Measurements from ENCODE around the gene SLC50A1.

SLC50A1 gene, protein sequence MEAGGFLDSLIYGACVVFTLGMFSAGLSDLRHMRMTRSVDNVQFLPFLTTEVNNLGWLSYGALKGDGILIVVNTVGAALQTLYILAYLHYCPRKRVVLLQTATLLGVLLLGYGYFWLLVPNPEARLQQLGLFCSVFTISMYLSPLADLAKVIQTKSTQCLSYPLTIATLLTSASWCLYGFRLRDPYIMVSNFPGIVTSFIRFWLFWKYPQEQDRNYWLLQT

DNA sequence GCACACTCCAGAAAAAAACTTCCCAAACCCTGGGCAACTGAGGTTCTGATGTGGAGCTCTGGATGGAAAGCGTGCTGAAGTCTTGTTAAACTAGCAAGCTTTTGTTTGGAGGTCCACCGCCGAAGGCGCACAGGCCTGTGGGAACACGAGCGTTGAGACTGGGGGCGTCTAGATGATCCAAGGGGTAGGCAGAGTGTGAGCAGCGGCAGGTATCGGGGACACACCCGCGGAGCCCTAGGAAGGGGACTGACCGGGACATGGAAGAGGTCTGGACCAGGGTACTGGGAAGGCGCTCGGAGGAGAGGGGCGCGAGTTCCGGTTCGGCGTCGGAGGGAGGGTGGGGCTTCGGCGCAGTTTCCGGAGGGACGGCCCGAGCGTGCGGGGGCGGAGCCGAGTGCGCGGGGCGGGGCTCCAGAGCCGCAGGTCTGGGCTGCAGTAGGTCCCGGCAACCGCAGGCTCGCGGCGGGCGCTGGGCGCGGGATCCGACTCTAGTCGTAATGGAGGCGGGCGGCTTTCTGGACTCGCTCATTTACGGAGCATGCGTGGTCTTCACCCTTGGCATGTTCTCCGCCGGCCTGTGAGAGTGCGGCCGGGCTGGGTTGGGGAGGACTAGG lies at the start of gene SLC50A1:
Gene SLC50A1, plus strand, starts transcription at position 438 of the 614 bp plus-strand sequence. Its CDS starts 60 bp downstream, at position 498.
- peak; percentile 98 for DNase-seq (ENCODE audit: low read depth, low spot score)

GRCh38 chr1:155086128-155086741 lies 49.4 kb upstream of the SLC50A1 start:
- DNase-seq (ENCODE audit: low read depth, low spot score), result peak; percentile 96

DNA sequence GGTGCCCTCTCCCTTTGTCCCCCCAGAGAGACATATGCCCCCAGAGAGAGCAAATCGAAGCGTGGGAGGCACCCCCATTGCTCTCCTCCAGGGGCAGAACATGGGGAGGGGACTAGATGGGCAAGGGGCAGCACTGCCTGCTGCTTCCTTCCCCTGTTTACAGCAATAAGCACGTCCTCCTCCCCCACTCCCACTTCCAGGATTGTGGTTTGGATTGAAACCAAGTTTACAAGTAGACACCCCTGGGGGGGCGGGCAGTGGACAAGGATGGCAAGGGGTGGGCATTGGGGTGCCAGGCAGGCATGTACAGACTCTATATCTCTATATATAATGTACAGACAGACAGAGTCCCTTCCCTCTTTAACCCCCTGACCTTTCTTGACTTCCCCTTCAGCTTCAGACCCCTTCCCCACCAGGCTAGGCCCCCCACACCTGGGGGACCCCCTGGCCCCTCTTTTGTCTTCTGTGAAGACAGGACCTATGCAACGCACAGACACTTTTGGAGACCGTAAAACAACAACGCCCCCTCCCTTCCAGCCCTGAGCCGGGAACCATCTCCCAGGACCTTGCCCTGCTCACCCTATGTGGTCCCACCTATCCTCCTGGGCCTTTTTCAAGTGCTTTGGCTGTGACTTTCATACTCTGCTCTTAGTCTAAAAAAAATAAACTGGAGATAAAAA lies 48.7 kb upstream of the SLC50A1 start:
- DNase-seq (ENCODE audit: low read depth, low spot score), result peak; percentile 51

DNA sequence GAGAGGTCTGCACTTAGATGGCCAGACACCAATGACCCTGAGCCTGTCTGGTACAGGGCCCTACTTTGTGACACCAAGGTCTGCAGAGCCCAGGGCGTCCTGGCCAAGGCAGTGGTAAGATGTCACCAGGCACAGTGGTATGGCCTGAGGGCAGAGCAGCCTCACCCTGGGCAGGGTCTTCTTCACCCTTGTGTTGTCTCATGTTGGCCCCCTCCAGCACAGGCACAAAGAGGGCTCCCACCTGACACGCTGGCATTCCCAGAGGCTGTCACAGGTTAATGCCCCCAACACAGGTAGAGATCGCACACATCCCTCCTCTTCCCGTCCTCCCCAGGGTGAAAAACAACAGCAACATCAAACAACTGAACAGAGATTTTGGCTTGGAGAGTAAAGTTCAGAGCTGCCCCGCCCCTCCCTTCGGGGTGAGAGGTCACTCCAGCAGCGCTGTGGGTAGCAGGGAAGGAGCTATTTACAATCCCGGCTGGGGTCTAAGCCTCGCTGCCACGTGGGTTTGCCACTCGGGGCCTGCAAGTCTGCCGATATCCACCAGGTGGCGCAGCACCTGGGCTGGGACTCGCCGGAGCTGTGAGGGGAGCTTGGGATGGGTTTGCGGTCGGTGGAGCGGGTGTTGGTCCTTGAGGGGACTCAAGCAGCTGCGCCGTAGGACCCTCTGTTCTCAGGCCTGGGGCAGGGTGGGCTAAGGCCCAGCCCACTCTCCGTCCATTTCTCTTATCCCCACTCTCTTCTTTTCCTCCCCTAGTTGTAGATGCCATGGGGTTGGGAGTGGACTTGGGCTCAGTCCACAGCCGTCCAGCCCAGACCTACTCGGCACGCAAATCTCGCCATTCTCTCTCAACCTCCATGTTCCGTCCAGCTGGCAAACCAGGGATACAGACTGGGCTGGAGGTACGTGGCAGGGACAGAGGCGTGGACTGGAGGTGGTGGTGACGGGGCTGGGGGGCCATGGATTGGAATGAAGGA lies 44.3 kb upstream of the SLC50A1 start:
- DNase-seq (ENCODE audit: low read depth, low spot score), result peak; percentile 95

- DNase-seq (ENCODE audit: low read depth, low spot score), result no peak
Measured at GRCh38 chr1:155092131-155092530, 43.5 kb upstream of the SLC50A1 start.

DNA sequence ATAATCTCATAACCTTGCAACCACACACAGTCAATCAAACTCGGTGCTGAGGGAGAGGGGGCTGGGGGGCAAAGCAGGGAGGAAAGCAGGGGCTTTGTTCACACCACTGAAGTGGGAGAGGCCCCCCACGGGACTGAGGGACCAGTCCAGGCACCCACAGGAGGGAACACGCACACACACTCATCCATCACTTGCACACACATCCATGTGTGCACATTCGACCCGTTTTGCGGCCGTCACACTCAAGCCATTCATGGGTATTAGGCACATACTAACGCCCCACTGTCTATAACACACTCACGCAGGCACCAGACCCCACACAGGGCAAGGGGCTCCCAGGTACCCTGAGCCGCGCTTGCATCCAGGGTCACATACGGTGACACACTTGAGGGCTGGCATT lies 43.0 kb upstream of the SLC50A1 start:
- no peak for DNase-seq (ENCODE audit: low read depth, low spot score)

GRCh38 chr1:155093911-155094621 lies 41.6 kb upstream of the SLC50A1 start:
- peak; percentile 67 for DNase-seq (ENCODE audit: low read depth, low spot score)

DNA sequence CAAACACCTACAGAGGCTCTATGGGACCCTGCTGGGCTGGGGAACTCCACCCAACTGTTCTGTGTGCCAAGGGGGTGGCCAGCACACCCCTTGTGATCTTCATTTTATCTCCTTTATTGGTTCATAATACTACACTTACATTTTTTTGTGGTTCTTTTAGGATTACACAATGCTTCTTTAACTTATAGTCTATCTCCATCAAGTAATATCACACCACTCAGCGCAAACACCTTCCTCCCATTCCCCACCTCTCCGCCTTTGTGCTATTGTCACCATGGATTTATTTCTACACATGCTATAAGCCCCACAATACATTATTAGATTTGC lies 41.1 kb upstream of the SLC50A1 start:
- DNase-seq (ENCODE audit: low read depth, low spot score), result no peak

DNA sequence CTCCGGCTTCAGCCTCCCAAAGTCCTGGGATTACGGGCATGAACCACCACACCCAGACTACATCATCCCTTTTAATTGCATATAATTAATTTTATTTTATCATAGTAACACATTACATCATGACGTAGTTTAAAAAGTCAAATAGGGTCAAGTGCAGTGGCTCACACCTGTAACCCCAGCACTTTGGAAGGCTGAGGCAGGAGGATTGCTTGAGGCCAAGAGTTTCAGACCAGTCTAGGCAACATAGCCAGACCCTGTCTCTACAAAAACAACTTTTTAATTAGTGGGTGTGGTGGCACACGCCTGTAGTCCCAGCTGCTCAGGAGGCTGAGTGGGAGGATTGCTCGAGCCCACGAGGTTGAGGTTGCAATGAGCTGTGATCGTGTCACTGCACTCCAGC lies 36.3 kb upstream of the SLC50A1 start:
- no peak for DNase-seq (ENCODE audit: low read depth, low spot score)

DNA sequence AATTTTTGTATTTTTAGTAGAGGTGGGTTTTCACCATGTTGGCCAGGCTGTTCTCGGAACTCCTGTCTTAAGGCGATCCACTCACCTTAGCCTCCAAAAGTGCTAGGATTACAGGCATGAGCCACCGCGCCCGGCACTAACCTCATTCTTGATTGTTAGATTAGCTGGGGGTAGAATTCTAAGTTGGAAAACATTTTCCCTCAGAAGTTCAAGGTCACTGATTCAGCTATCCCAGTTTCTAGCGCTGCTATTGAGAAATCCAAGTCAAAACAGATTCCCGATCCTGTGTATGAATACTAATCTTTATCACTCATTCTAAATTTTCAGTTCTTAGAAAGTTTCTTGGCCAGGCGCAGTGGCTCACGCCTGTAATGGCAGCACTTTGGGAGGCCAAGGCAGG lies 32.3 kb upstream of the SLC50A1 start:
- no peak for DNase-seq (ENCODE audit: low read depth, low spot score)

- no peak for DNase-seq (ENCODE audit: low read depth, low spot score)
Measured at GRCh38 chr1:155104605-155105534, 30.8 kb upstream of the SLC50A1 start.

DNA sequence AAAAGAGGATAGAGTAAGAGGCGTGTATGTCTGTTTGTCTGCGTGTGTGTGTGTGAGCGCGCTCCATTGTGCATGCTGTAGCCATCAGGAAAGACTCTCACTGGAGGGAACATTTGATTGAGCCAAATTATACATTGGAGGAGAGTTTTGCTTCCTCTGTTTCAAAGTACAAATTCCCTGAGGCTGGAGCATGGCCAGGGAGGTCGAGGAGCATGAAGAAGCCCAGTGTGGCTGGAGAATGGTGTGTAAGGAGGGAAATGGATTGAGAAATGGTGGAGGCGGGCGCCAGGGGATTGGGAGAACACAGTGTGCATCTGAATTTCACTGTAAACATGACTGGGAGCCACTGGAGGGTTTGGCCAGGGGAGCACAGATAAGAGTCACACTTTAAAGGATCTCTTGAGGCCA lies 30.0 kb upstream of the SLC50A1 start:
- peak; percentile 43 for DNase-seq (ENCODE audit: low read depth, low spot score)

GRCh38 chr1:155106862-155107261 lies 28.8 kb upstream of the SLC50A1 start:
- DNase-seq (ENCODE audit: low read depth, low spot score), result no peak

DNA sequence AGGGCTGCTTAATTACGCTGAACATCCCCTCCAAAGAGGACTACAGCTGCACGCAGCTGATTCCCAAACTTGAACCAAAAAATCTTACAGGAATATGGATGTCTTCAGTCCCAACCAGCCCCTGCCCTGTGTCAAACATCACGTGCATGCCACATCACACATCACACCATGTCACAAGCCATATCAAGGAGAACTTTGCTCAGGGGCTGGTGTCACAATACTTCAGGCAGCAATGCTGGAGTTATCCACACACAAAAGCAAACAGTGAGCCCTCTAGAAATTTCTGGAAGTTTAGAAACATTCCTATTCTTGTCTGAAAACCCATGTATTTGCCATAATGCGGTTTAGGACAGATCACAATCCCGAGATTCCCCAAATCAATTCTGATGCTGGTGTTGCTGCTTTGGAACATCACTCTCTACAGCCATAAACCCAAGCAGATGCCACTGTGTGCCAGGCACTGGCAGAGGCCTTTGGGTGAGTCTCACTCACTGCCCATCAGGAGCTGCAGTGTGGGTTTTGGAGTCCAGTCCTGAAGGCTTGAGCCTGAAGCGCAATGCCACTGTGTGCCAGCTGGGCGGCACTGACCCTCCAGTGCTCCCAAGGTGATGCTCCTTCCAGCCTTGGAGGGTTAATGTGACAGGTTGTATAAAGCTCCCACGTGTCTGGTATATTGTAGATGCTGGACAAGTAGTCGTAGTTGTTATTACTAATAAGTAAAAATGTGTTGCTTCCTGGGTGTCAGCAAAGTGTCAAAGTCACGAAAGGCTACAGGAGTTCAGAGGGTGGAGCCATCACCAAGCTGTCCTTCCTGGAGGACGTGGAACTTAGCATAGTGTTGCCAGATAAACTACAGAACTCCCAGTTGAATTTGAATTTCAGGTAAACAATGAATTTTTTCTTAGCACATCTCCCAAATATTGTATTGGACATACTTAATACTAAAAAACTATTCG lies 28.1 kb upstream of the SLC50A1 start:
- no peak for DNase-seq (ENCODE audit: low read depth, low spot score)

DNA sequence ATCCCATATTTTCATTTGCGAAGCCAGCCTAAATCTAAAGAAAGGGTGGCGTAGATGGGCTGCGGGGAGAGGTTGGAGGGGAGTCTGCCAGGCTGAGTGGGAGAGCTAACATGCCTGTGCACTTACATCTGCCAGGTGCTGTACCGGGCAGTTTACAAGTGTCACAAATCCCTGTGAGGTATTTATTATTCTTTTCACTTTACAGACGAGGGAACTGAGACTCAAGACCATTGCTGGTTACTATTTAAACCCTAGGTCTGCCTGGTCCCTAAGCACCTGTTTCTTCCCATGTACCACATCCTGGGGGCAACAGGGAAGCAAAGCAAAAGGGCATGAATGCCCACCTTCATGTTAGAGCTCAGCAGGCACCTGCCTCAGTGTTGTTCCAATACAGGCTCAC lies 27.4 kb upstream of the SLC50A1 start:
- DNase-seq (ENCODE audit: low read depth, low spot score), result no peak

- no peak for DNase-seq (ENCODE audit: low read depth, low spot score)
Measured at GRCh38 chr1:155110381-155110780, 25.3 kb upstream of the SLC50A1 start.

- no peak for DNase-seq (ENCODE audit: low read depth, low spot score)
Measured at GRCh38 chr1:155110826-155111225, 24.8 kb upstream of the SLC50A1 start.

GRCh38 chr1:155113450-155113980 lies 22.1 kb upstream of the SLC50A1 start:
- DNase-seq (ENCODE audit: low read depth, low spot score), result peak; percentile 43

All from ELF-1 (cell line).